GM03348 (cell line): ENCODE results near the gene AK4.
"Not testable (repeated sequence)": the region's sequence is repeated elsewhere in the genome, so short reads cannot be mapped to it uniquely, and the experiment has no call there.

Experiments used
- DNase-seq: peaks from one replicate; pipeline ENCODE4 v3.0.0; 2012; ENCODE audit warnings: low spot score

The AK4 gene

GRCh38 chr1:65150583-65151263 lies 2.7 kb downstream of the AK4 start:
- DNase-seq, result no peak

GRCh38 chr1:65151641-65152040 lies 3.6 kb downstream of the AK4 start:
- no peak for DNase-seq

GRCh38 chr1:65153635-65154034 lies 5.6 kb downstream of the AK4 start:
- no peak for DNase-seq

- no peak for DNase-seq
These were observed 9.0 kb downstream of the AK4 start for GRCh38 chr1:65156910-65157545.

GRCh38 chr1:65157546-65157941 lies 9.5 kb downstream of the AK4 start:
- DNase-seq, result no peak

GRCh38 chr1:65159291-65159688 lies 11.3 kb downstream of the AK4 start:
- DNase-seq, result not testable (repeated sequence)

GRCh38 chr1:65159801-65160523 lies 12.0 kb downstream of the AK4 start:
- DNase-seq, result no peak

- DNase-seq, result no peak
These were observed 15.3 kb downstream of the AK4 start for GRCh38 chr1:65163201-65163805.

DNA sequence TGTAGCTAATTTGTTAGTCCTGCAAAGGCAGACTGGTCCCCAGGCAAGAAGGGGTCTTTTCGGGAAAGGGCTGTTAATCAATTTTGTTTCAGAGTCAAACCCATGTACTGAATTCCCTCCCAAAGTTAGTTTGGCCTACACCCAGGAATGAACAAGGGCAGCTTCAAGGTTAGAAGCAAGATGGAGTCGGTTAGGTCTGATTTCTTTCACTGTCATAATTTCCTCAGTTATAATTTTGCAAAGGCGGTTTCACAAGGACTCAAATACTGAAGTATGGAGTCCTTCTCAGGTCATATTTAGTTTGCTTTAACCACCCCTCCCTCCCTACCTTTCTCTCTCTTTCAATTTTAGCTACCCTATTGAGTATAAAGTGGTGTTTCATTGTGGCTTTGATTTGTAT lies 16.1 kb downstream of the AK4 start:
- not testable (repeated sequence) for DNase-seq

- no peak for DNase-seq
These were observed 16.6 kb downstream of the AK4 start for GRCh38 chr1:65164633-65165032.

DNA sequence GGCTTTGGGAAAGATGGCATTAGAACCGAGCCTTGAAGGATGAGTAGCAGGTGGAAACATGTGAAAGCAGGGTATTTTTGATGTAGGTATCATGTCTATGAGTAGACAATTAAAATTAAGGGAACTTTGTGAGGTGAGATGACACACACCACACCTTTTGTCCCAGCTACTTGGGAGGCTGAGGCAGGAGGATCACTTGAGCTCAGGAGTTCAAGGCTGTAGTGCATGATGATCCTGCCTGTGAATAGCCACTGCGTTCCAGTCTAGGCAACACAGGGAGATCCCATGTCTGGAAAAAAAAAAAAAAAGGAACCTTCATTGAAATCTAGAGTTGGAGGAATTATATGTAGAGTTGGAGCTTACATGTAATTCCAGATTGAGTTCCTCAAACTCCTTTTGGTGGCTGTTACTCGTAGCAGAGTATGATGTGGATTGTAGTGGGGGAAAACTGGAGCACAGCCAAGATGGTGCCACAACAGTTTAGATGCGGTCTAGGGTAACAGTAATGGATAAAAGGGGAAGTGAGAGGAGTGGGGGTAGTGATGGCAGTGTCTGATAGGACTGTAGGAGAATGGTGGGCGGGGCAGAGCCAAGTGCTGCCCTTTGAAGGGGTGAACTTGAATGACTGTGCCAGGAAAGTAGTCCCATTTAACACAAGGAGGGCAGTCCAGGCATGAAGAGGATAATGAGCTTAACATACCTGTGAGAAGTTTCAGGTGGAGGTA lies 17.4 kb downstream of the AK4 start:
- no peak for DNase-seq

- no peak for DNase-seq
These were observed 18.7 kb downstream of the AK4 start for GRCh38 chr1:65166572-65167305.

- DNase-seq, result no peak
These were observed 19.7 kb downstream of the AK4 start for GRCh38 chr1:65167586-65168242.

DNA sequence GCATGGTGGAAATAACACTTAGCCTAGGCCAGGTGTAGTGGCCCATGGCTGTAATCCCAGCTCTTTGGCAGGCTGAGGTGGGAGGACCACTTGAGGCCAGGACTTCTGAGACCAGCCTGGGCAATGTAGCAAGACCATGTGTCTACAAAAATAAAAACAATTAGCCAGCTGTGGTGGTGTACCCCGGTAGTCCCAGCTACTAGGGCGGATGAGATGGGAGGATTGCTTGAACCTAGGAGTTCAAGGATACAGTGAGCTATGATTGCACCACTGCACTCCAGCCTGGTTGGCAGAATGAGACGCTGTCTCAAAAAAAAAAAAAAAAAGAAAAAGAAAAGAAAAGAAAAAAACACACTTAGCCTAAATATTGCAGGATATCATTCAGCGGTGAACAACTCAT lies 20.9 kb downstream of the AK4 start:
- DNase-seq, result no peak

DNA sequence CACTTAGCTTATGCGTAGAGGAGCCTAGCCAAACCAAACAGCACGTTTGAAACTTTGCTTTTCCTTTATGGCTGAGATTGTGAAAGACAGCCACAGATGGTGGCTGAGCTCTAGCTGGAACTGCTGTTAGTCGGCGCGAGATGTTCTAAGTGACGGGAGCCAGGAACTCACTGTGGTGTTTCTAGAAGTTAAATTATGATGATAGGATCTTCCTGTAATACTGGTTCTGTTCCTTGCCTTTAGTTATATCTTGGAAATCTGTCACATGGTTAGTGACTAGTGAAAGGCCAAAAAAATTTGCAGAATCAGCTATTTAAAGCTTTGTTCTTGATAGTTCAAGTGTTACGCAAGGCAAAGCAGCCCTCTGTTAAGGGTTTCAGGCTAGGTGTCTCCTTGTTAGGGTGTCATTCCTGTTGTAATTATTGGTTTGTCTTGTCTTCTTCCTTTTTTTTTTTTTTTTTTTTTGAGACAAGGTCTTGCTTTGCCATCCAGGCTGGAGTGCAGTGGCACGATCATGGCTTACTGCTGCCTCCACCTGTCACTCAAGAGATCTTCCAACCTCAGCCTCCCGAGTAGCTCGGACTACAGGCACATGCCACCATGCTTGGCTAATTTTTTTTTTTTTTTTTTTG lies 22.6 kb downstream of the AK4 start:
- peak; percentile 52 for DNase-seq

DNA sequence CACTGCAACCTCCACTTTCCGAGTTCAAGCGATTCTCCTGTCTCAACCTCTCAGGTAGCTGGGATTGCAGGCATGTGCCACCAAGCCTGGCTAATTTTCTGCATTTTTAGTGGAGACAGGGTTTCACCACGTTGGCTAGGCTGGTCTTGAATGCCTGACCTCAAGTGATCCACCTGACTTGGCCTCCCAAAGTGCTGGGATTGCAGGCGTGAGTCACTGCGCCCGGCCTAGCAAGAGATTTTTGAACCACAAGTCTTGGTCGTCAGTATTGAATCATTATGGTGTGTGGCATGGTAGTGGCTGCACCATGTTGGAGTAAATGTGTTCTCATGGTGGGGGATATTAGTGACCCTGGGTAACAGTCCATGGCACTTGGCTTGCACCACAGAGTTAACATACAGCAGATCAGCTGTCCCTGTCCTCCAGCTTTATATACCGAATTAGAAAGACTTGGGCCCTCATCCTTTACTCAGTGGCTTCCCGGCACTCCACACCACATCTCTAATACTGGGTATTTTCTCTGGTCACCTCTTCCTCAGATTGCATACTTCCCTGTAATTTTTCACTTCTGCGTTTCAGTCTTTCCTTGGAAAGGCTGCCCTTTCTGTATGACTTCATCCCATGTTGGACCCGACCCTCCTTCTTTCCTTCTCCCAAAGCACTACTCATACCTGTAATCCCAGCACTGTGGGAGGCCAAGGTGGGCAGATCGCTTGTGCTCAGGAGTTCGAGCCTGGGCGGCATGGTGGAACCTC lies 25.1 kb downstream of the AK4 start:
- no peak for DNase-seq

DNA sequence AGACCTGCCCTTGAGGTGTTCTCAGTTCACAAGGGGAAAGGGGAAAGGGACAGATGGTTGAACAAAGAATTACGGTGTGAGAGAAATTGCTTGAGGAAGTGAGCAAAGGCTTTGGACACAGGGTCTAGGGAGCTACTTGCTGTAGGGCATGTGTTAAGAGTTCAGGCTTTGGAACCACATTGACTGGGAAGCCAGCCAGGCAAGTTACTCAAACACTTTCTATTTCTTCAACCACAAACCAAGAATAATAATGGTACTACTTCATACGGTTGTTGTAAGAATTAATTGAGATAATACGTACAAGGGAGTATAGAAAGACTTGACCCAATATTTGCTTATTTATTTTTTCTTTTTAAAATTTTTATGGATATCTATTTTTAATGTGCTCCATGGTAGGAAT lies 26.6 kb downstream of the AK4 start:
- DNase-seq, result peak; percentile 90

- no peak for DNase-seq
These were observed 27.4 kb downstream of the AK4 start for GRCh38 chr1:65175171-65176055.

- no peak for DNase-seq
These were observed 28.1 kb downstream of the AK4 start for GRCh38 chr1:65176056-65176450.
